AG04450 (cell line): ENCODE measurements around the gene SNED1. TPM values are rescaled to one million over a fixed set of nuclear protein-coding genes. Genes with fewer than 3 reads are reported as not detected.
A peak's percentile ranks its signal among the peaks of the same experiment; 100 is the strongest.

Experiments used
- CTCF ChIA-PET: fragments of 300-600, 350-600 bp; formaldehyde crosslinking; extraction: SDS; loops from one replicate; lab custom pipeline; 2022; ENCODE audit warnings: antibody characterized with exemption, inconsistent platforms; lab: Charles Lee
- POLR2A ChIA-PET: fragments of 350-600 bp; formaldehyde crosslinking; extraction: SDS; loops from one replicate; lab custom pipeline; 2021; ENCODE audit warnings: antibody characterized with exemption, inconsistent platforms; lab: Yijun Ruan, JAX
- DNase-seq: peaks from one replicate; pipeline ENCODE4 v3.0.0-alpha.2; 2011; ENCODE audit warnings: low read depth, low spot score
- H3K27ac ChIP-seq: one replicate; pipeline ENCODE4 v1.5.1; 2012; ENCODE audit warnings: low read depth, low read length, control low read depth
- H3K27me3 ChIP-seq: one replicate; pipeline ENCODE4 v1.6.0; 2012; ENCODE audit warnings: low read length; ENCODE audit not compliant: control insufficient read depth, insufficient read depth
- H3K4me3 ChIP-seq: 2 replicates; pipeline ENCODE4 v1.5.1; 2011; ENCODE audit warnings: mild to moderate bottlenecking, low read depth, low read length, control low read depth
- H3K9me3 ChIP-seq: 2 replicates; pipeline ENCODE4 v1.5.1; 2012; ENCODE audit warnings: low read length; ENCODE audit not compliant: control insufficient read depth, insufficient read depth
- CTCF ChIP-seq: IDR thresholded peaks from 2 replicates; pipeline ENCODE4 v1.5.1; 2011; ENCODE audit warnings: low read depth, low read length, control low read depth, inconsistent platforms
- polyA plus RNA-seq: library from polyadenylated mRNA; depleted of rRNA; stranded (reverse); fragments of >200 nt; gene quantifications from 2 replicates; pipeline ENCODE4 v1.2.3, GENCODE V29; 2011

The SNED1 gene
- polyA plus RNA-seq, 1 experiment: 1.6 TPM

- ChIA-PET POLR2A (interaction anchor here (0.8 kb wide), 1 partner anchor 36 kb away, joined by 3 read pairs; no protein-coding TSS in a partner anchor), CTCF (no interaction called here)
- Histone ChIP-seq H3K27ac (peak overlapping the region; percentile 61), H3K9me3 (peaks cover 26% of the 10 kb centered on the region), H3K4me3 (no peak overlapping the region), H3K27me3 (no peaks in the 10 kb centered on the region)
- peak; percentile 66 for DNase-seq
- TF ChIP-seq CTCF: no peak
Observed at GRCh38 chr2:240991378-240992263, 6.8 kb upstream of the SNED1 start.

- Histone ChIP-seq H3K4me3 (no peak overlapping the region), H3K9me3 (peaks cover 22% of the 10 kb centered on the region), H3K27ac (no peak overlapping the region), H3K27me3 (no peaks in the 10 kb centered on the region)
- CTCF ChIA-PET: interaction anchor here (1.6 kb wide), 1 partner anchor 9 kb away, joined by 4 read pairs; no protein-coding TSS in a partner anchor
- DNase-seq: no peak
- no peak for TF ChIP-seq CTCF
- POLR2A ChIA-PET: interaction anchor here (0.8 to 1.1 kb wide), 2 partner anchors 37 to 71 kb away, joined by 3 read pairs; no protein-coding TSS in a partner anchor
Observed at GRCh38 chr2:240992572-240993291, 5.7 kb upstream of the SNED1 start.

GRCh38 chr2:240993446-240994170 is 4.8 kb upstream of the SNED1 start:
- ChIA-PET POLR2A (interaction anchor here (1.1 kb wide), 1 partner anchor 72 kb away, joined by 3 read pairs; no protein-coding TSS in a partner anchor), CTCF (interaction anchor here (1.6 kb wide), 1 partner anchor 10 kb away, joined by 4 read pairs; no protein-coding TSS in a partner anchor)
- H3K4me3 ChIP-seq: no peak overlapping the region
- no peak overlapping the region for H3K27ac ChIP-seq
- DNase-seq: no peak
- no peak for TF ChIP-seq CTCF
- H3K27me3 ChIP-seq: no peaks in the 10 kb centered on the region
- H3K9me3 ChIP-seq: peaks cover 13% of the 10 kb centered on the region

GRCh38 chr2:240994171-240994896 is 4.1 kb upstream of the SNED1 start:
- Histone ChIP-seq H3K27me3 (no peaks in the 10 kb centered on the region), H3K27ac (no peak overlapping the region), H3K9me3 (peaks cover 6% of the 10 kb centered on the region), H3K4me3 (no peak overlapping the region)
- ChIA-PET POLR2A (no interaction called here), CTCF (no interaction called here)
- TF ChIP-seq CTCF: no peak
- DNase-seq: no peak
